Naive thymus-derived CD8-positive, alpha-beta T cell (primary cell): ENCODE data around the gene LRP10. TPM values are rescaled to one million over a fixed set of nuclear protein-coding genes. Genes with fewer than 3 reads are reported as not detected.

Experiments
- ATAC-seq, 2 donors: fragments of 150-1000 bp; cut with Tn5 transposase in 1 of 2; sonication (Bioruptor Pico), chemical (Tn5 transposase) in 1 of 2; 1 replicate in 1 of 2; 2 replicates in 1 of 2; pipeline ENCODE4 v1.10.0; 2021; ENCODE audit warnings: mild to moderate bottlenecking in 2 of 2, moderate library complexity in 2 of 2
- POLR2A ChIA-PET: fragments of 350-600 bp; sonication (Branson Sonifier 250); formaldehyde crosslinking; loops from one replicate; lab custom pipeline; 2021; ENCODE audit warnings: antibody characterized with exemption; lab: Charles Lee
- DNase-seq, 10 donors: peaks; one replicate each; pipeline versions ENCODE4 v3.0.0 to v3.0.0-alpha.2; 2020 to 2022
- H3K27ac Mint-ChIP-seq, 10 donors: one replicate each; pipeline ENCODE4 v1.8.0; 2020 to 2022; ENCODE audit warnings: mild to moderate bottlenecking in 10 of 10, mixed read lengths in 10 of 10, moderate library complexity in 4 of 10, inconsistent platforms in 1 of 10
- H3K27me3 Mint-ChIP-seq, 5 donors: one replicate each; pipeline ENCODE4 v1.8.0; 2021 to 2022; ENCODE audit warnings: mixed read lengths in 5 of 5
- H3K36me3 Mint-ChIP-seq, 3 donors: one replicate each; pipeline ENCODE4 v1.8.0; 2020 to 2022; ENCODE audit warnings: mixed read lengths in 3 of 3, mild to moderate bottlenecking in 2 of 3, inconsistent platforms in 1 of 3
- H3K4me1 Mint-ChIP-seq, 4 donors: one replicate each; pipeline ENCODE4 v1.8.0; 2021 to 2022; ENCODE audit warnings: mixed read lengths in 4 of 4
- H3K4me3 Mint-ChIP-seq, 10 donors: one replicate each; pipeline ENCODE4 v1.8.0; 2020 to 2022; ENCODE audit warnings: mild to moderate bottlenecking in 10 of 10, mixed read lengths in 10 of 10, moderate library complexity in 6 of 10, inconsistent platforms in 1 of 10
- H3K9me3 Mint-ChIP-seq, 9 donors: one replicate each; pipeline ENCODE4 v1.8.0; 2020 to 2022; ENCODE audit warnings: mixed read lengths in 9 of 9, mild to moderate bottlenecking in 3 of 9, inconsistent platforms in 1 of 9, moderate library complexity in 1 of 9
- polyA plus RNA-seq, 3 donors: library from polyadenylated mRNA; unstranded; fragments of 300-500 nt; fragmentation: Illumina TruSeq; gene quantifications; one replicate each; pipeline ENCODE4 v1.2.3, GENCODE V29; 2021
- total RNA-seq, 8 experiments: library from RNA in 2 of 8; stranded (reverse) in 2 of 8; gene quantifications; one replicate each; pipeline ENCODE4 v1.2.3 and lab custom pipeline; 2021 to 2026

LRP10 gene
- total and polyA plus RNA-seq, 5 experiments from 2014 or later = 49.4 to 72.6 (median 67.5) TPM

DNA sequence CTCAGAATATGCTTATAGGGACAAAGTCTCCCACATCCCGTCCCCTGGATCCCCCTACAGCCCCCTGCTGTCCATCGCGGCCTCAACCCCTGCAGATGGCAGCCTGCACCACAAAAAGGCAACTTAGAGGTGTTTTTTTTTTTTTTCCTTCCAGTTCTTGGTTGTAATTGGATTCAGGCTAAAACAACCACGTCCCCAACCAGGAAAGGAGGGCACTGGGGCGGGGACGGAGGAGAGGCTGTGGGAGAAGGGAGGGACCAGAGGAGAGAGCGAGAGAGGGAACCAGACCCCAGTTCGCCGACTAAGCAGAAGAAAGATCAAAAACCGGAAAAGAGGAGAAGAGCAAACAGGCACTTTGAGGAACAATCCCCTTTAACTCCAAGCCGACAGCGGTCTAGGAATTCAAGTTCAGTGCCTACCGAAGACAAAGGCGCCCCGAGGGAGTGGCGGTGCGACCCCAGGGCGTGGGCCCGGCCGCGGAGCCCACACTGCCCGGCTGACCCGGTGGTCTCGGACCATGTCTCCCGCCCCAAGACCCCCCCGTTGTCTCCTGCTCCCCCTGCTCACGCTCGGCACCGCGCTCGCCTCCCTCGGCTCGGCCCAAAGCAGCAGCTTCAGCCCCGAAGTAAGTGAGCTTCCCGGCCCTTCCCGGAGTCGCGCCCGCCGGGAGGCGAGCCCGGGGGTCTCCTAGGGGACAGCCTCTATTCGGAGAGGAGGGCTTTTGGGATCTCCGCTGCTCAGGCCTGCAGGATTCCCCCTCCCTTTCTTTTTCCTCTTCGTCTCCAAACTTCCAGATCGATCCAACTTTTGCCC lies 35.0 kb upstream of the LRP10 start, which contains the start of gene MMP14:
MMP14 (plus strand) TSS at position 285 of the 813 bp plus-strand sequence; CDS start at position 518, 233 bp downstream.
- H3K27me3 Mint-ChIP-seq = peaks cover 0 to 26% (median 5%) of the 10 kb centered on the region in 5 donors
- DNase-seq (no peak), ATAC-seq (peak; percentile 30 to 39)
- H3K36me3 Mint-ChIP-seq = peaks cover 0 to 33% (median 1%) of the 10 kb centered on the region in 3 donors
- H3K27ac Mint-ChIP-seq = peak within 1 kb of the TSS; percentile 20 to 94 (median 88)
- POLR2A ChIA-PET = interaction anchor here (0.6 to 2.6 kb wide), 6 partner anchors 8 to 122 kb away, joined by 3 to 10 read pairs (median 4); no protein-coding TSS in a partner anchor
- no peaks in the 10 kb centered on the region for H3K9me3 Mint-ChIP-seq
- peaks cover 12 to 48% (median 22%) of the 10 kb centered on the region in 4 donors for H3K4me1 Mint-ChIP-seq
- H3K4me3 Mint-ChIP-seq = peak within 1 kb of the TSS; percentile 86 to 98 (median 92)

DNA sequence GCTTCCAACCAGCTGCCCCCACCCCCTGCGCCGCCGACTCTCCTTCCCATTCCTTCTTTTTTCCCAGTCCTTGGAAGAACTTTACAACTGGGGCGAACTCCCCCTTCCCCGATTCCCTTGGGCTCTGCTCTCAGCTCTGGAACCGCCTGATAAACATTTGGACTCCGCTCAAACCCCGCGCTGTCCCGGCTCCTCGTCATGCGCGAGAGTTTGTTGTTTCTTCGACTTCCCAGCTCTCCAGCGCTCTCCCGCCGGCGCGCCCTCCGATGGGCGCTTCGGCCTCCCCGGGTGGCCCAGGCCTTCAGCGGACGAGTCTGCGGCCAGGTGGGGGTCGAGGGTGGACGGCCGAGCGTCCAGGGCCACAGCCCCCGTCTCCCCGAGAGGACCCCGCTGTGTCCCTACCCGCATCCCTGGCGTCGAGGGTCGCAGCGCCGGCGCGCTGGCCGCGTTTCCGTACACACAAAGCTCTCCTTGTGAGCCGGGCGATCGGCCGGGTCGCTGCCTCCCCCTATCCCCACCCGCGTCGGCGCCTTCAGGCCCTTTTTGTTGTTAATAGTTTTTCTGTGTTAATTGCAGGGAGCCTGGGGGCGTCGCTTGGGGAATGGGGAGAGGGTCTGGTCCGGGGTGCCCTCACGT lies 34.3 kb upstream of the LRP10 start:
- Mint-ChIP-seq H3K27ac (peak overlapping the region; percentile 20 to 94 (median 88)), H3K4me1 (peaks cover 8 to 41% (median 19%) of the 10 kb centered on the region in 4 donors), H3K36me3 (peaks cover 0 to 29% (median 1%) of the 10 kb centered on the region in 3 donors), H3K27me3 (peaks cover 0 to 32% (median 8%) of the 10 kb centered on the region in 5 donors), H3K9me3 (no peaks in the 10 kb centered on the region), H3K4me3 (peak overlapping the region; percentile 86 to 98 (median 92))
- POLR2A ChIA-PET = interaction anchor here (0.6 to 2.6 kb wide), 6 partner anchors 8 to 88 kb away, joined by 3 to 10 read pairs (median 4); no protein-coding TSS in a partner anchor
- peak; percentile 66 to 72 for ATAC-seq
- DNase-seq = peak in 4 of 10 donors; percentile 16 to 37 (median 32)

DNA sequence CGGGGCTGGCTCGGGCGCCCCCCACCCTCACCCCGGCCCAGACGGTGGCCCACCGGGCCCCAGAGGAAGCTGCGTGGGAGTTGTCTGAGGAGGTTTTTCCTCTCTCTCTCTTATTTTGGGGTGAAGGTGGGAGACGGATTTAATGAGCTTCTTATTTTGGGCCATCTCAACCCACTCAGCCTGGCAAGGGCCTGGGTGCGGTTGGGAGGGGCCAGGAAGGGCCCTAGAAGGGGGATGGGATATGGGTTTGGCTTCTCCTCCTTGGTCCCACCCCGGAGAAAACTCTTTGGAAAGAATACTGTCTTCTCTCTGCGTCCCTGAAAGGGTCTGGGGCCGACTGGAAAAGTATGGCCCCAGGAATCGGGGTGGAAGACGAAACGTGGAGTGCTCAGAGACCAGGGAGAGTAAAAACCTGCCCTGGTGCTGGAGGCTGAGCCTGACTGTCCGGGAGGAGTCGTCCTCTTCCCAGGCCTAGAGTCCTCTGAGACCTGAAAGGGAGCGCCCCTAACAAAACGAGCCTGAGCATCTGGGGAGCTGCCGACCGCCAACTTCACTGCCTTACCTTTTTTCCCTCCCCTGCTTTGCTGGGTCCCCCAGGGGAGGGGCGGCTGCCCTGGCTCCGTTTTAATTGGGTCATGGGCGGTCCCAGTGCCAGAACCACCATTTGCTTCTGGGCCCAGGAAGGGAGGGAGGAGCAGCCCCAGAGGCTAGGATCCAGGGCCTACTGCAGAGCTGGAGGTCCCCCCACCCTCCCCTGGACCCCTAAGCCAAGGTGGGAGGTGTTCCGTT lies 33.6 kb upstream of the LRP10 start:
- peak overlapping the region; percentile 41 to 98 (median 78) for H3K4me3 Mint-ChIP-seq
- peak; percentile 29 to 37 for ATAC-seq
- POLR2A ChIA-PET = interaction anchor here (0.6 to 2.6 kb wide), 7 partner anchors 7 to 177 kb away, joined by 3 to 10 read pairs (median 4); no protein-coding TSS in a partner anchor

DNA sequence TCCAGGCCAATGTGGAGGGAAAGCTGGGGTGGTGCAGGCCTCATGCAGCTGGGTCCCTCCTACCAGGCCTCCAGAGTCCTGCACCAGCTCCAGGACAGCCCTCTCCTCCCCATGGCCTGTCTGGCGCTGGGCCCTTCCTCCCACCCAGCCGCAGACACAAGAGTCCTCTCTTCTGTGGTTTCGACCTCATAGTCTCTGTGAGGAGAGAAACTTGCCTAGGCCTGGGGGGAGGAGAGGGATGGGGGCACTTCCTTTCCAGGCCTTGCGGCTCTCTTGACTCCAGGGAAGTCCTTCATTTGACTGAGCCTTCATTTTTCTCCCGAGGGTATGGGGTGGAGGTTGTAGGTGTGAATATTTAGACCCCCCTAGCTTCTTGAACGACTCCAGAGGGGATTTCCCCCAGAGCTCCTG lies 32.9 kb upstream of the LRP10 start:
- H3K4me1 Mint-ChIP-seq = peaks cover 8 to 40% (median 19%) of the 10 kb centered on the region in 4 donors
- ATAC-seq = no peak
- no peaks in the 10 kb centered on the region for H3K9me3 Mint-ChIP-seq
- no peak overlapping the region for H3K27ac Mint-ChIP-seq
- no peak for DNase-seq
- POLR2A ChIA-PET = interaction anchor here (1.2 to 2.6 kb wide), 2 partner anchors 8 to 16 kb away, joined by 5 to 10 read pairs; no protein-coding TSS in a partner anchor
- H3K4me3 Mint-ChIP-seq = peak overlapping the region in 5 of 10 donors; percentile 26 to 89 (median 65)
- H3K27me3 Mint-ChIP-seq = peaks cover 0 to 37% (median 12%) of the 10 kb centered on the region in 5 donors
- H3K36me3 Mint-ChIP-seq = peaks cover 0 to 24% (median 1%) of the 10 kb centered on the region in 3 donors

More for the DNA sequence above, 33.6 kb upstream of the LRP10 start:
- Mint-ChIP-seq H3K27me3 (peaks cover 0 to 34% (median 8%) of the 10 kb centered on the region in 5 donors), H3K27ac (peak overlapping the region in 4 of 10 donors; percentile 18 to 76 (median 58)), H3K36me3 (peaks cover 0 to 29% (median 1%) of the 10 kb centered on the region in 3 donors), H3K9me3 (no peaks in the 10 kb centered on the region), H3K4me1 (peaks cover 8 to 40% (median 19%) of the 10 kb centered on the region in 4 donors)
- no peak for DNase-seq

DNA sequence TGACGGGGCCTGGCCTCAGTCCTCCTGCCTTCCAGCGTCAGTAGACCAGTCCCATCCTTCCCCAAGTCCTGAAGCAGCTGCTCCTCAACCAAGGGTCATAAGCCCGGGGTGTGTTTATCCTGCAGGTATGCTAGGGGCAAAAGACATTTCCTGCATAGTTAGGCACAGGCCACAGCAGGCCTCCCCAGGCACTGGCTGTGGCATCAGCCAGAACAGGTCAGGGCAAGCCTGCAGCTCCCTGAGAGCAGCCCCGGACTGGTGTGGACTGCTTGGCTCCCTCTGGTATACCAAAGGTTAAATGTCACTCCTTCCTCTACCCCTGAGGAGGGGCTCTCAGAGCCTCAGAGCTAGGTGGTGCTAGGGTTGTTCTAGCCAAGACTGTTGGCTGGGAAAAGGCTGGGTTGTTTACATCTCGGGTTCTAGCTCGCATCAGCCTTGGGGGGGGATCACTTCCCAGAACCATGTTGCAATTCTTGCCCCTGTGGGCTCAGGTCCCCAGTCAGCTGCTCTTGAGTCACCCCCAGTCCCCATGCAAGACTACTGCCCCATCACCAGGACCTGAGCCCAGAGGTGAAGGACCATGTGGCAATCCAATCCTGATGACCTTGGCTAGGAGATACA lies 32.3 kb upstream of the LRP10 start:
- H3K27me3 Mint-ChIP-seq = peaks cover 0 to 43% (median 12%) of the 10 kb centered on the region in 5 donors
- DNase-seq = no peak
- no peaks in the 10 kb centered on the region for H3K9me3 Mint-ChIP-seq
- H3K27ac Mint-ChIP-seq = peak overlapping the region in 2 of 10 donors; percentile 44 to 80
- H3K36me3 Mint-ChIP-seq = peaks cover 0 to 18% (median 1%) of the 10 kb centered on the region in 3 donors
- peaks cover 8 to 40% (median 18%) of the 10 kb centered on the region in 4 donors for H3K4me1 Mint-ChIP-seq
- no peak for ATAC-seq
- POLR2A ChIA-PET = interaction anchor here (0.6 to 2.6 kb wide), 5 partner anchors 9 to 79 kb away, joined by 3 to 10 read pairs (median 5); partner anchors contain the start of gene MRPL52
- peak overlapping the region in 5 of 10 donors; percentile 26 to 89 (median 65) for H3K4me3 Mint-ChIP-seq

DNA sequence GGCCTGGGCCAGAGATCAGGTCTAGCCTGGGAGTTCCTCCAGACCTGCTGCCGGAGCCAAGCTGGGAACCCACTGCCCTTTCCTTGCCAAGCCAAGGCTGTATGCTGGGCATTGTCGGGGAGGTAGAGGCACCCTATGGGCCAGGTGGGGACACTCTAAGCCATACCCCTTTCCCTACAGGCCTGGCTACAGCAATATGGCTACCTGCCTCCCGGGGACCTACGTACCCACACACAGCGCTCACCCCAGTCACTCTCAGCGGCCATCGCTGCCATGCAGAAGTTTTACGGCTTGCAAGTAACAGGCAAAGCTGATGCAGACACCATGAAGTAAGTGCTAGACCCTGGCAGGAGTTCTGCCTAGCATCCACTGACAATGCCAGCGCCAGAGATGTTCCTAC lies 30.2 kb upstream of the LRP10 start:
- Mint-ChIP-seq H3K9me3 (no peaks in the 10 kb centered on the region), H3K27me3 (peaks cover 3 to 60% (median 19%) of the 10 kb centered on the region in 5 donors), H3K36me3 (no peaks in the 10 kb centered on the region), H3K4me1 (peaks cover 8 to 29% (median 11%) of the 10 kb centered on the region in 4 donors), H3K4me3 (no peak overlapping the region), H3K27ac (peak overlapping the region in 1 of 10 donors; percentile 22)
- DNase-seq = no peak
- no peak for ATAC-seq
- POLR2A ChIA-PET = interaction anchor here (1.0 to 2.1 kb wide), 2 partner anchors 11 to 18 kb away, joined by 3 to 8 read pairs; partner anchors contain the start of gene MRPL52

DNA sequence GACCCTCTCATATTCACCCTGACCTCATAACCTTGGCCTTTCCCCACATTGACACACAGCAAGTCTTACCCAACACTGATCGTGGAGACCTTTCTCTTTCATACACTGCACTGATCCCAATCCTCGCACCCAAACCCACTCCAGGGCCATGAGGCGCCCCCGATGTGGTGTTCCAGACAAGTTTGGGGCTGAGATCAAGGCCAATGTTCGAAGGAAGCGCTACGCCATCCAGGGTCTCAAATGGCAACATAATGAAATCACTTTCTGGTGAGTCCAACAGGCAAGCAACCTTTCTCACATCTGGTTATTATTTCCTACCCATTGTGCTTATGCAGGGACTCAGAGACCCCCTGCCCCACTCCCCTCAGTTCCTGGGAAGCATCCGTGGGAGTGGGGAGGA lies 29.8 kb upstream of the LRP10 start:
- Mint-ChIP-seq H3K9me3 (no peaks in the 10 kb centered on the region), H3K27me3 (peaks cover 3 to 65% (median 24%) of the 10 kb centered on the region in 5 donors), H3K4me3 (no peak overlapping the region), H3K36me3 (no peaks in the 10 kb centered on the region), H3K27ac (peak overlapping the region in 1 of 10 donors; percentile 22), H3K4me1 (peaks cover 7 to 25% (median 9%) of the 10 kb centered on the region in 4 donors)
- no peak for DNase-seq
- no peak for ATAC-seq
- POLR2A ChIA-PET = no interaction called here

DNA sequence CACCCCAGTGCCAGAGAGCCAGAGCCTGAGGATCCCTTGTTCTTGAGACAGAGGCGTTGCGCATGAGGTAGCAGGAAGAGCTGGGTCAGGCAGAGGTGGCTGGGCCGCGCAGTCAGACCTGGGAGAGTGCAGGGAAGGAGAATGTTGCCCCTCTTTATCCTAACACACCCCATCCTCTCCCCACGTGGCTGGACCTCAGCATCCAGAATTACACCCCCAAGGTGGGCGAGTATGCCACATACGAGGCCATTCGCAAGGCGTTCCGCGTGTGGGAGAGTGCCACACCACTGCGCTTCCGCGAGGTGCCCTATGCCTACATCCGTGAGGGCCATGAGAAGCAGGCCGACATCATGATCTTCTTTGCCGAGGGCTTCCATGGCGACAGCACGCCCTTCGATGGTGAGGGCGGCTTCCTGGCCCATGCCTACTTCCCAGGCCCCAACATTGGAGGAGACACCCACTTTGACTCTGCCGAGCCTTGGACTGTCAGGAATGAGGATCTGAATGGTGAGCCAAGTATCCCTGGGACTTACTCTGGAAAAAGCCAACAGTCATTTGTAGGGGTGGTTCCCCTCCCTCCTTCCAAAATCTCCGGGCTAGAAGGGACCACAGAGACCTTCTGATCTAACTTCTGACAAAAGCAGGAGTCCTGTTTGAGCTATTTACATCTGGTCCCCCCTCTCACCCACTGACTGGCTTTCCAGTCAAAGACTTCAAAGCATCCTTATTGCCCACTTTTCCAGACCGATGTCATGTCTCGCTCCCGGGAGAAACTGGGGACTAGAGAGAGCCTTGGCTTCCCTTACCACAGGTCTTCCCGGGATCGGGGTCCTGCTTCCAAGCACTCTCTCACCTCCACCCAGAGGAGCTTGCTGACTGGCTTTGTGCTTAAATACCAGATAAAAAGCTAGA lies 29.1 kb upstream of the LRP10 start:
- Mint-ChIP-seq H3K4me3 (no peak overlapping the region), H3K9me3 (no peaks in the 10 kb centered on the region), H3K27ac (peak overlapping the region in 1 of 10 donors; percentile 27), H3K36me3 (no peaks in the 10 kb centered on the region), H3K4me1 (peaks cover 3 to 18% (median 6%) of the 10 kb centered on the region in 4 donors), H3K27me3 (peaks cover 3 to 66% (median 25%) of the 10 kb centered on the region in 5 donors)
- POLR2A ChIA-PET = no interaction called here
- ATAC-seq (no peak), DNase-seq (no peak)

DNA sequence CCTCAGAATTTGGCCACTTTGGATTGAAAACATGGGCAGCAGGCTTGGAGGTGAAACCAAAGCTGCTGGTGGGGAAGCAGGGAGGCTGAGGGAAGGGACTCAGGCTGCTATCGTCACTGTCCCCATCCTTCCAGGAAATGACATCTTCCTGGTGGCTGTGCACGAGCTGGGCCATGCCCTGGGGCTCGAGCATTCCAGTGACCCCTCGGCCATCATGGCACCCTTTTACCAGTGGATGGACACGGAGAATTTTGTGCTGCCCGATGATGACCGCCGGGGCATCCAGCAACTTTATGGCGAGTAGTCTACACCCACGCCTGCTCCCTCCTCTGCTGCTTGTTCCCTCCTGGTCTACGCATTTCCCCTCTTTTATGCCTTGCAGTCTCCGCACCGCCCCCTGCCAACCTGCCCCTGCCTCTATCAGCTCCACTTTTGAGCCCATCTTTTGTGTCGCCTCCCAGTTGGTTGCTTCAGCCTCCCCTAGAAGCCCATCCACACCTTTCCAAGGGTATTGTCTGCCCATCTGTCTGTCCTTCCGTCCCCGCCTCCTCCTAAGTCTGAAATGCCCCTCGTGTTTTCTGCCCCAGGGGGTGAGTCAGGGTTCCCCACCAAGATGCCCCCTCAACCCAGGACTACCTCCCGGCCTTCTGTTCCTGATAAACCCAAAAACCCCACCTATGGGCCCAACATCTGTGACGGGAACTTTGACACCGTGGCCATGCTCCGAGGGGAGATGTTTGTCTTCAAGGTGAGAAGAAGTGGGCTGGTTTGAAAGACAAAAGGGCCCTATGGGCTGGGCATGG lies 28.2 kb upstream of the LRP10 start:
- DNase-seq (no peak), ATAC-seq (no peak)
- Mint-ChIP-seq H3K27me3 (peaks cover 6 to 67% (median 25%) of the 10 kb centered on the region in 5 donors), H3K27ac (no peak overlapping the region), H3K4me1 (peaks cover 0 to 9% (median 3%) of the 10 kb centered on the region in 4 donors), H3K4me3 (no peak overlapping the region), H3K36me3 (no peaks in the 10 kb centered on the region), H3K9me3 (no peaks in the 10 kb centered on the region)
- POLR2A ChIA-PET = no interaction called here
